ENCODE results near the gene ZBTB25.

DNA sequence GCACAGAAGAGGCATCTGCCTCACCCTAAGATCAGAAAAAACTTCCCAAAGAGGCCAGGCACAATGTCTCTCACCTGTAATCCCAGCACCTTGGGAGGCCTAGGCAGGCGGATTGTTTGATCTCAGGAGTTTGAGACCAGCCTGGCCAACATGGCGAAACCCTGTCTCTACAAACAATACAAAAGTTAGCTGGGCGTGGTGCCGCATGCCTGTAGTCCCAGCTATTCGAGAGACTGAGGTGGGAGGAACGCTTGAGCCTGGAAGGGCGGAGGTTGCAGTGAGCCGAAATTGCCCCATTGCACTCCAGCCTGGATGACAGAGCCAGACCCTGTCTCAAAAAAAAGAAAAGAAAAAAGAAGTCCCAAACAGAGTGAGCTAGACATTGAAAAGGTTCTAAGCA, 5.4 kb upstream of the ZBTB25 start:
- TF ChIP-seq SRF (IDR thresholded peaks at IDR 0.05; ENCODE audit: low read depth in 2 of 2, low read length in 2 of 2) = no peak
- no peak for TF ChIP-seq NFIC (IDR thresholded peaks at IDR 0.05; ENCODE audit: low read depth, low read length)

All from GM12878 (cell line).